Spleen (tissue), 11 donors: ENCODE measurements around the gene DRC3. TPM values are rescaled to one million over a fixed set of nuclear protein-coding genes. Genes with fewer than 3 reads are reported as not detected.

Experiments
- DNase-seq: peaks from one replicate; pipeline ENCODE4 v3.0.0-alpha.2; 2020
- H3K27ac ChIP-seq, 8 donors: fragments of 200-600 bp; sonication (generic) in 7 of 8; 1 replicate in 4 of 8; 2 replicates in 4 of 8; pipeline versions ENCODE4 v1.5.0 to v1.8.0; 2016 to 2021; ENCODE audit warnings: inconsistent platforms in 4 of 8, mild to moderate bottlenecking in 4 of 8, moderate library complexity in 1 of 8
- H3K27me3 ChIP-seq, 7 donors: fragments of 200-600 bp; sonication (generic) in 6 of 7; replicated peaks in 1 of 7; 1 replicate in 4 of 7; 2 replicates in 3 of 7; pipeline versions ENCODE4 v1.5.0 to v1.8.0; 2016 to 2021; ENCODE audit warnings: inconsistent platforms in 3 of 7, mild to moderate bottlenecking in 1 of 7
- H3K36me3 ChIP-seq, 6 donors: fragments of 200-600 bp; sonication (generic) in 5 of 6; 1 replicate in 4 of 6; 2 replicates in 2 of 6; pipeline versions ENCODE4 v1.5.0 to v1.8.0; 2016 to 2021; ENCODE audit warnings: inconsistent platforms in 2 of 6
- H3K4me1 ChIP-seq, 6 donors: fragments of 200-600 bp; sonication (generic) in 5 of 6; 1 replicate in 3 of 6; 2 replicates in 3 of 6; pipeline versions ENCODE4 v1.5.0 to v1.8.0; 2016 to 2021; ENCODE audit warnings: inconsistent platforms in 3 of 6
- H3K4me3 ChIP-seq, 8 donors: fragments of 200-600 bp; sonication (generic) in 7 of 8; 1 replicate in 4 of 8; 2 replicates in 4 of 8; pipeline versions ENCODE4 v1.5.0 to v1.8.0; 2016 to 2021; ENCODE audit warnings: inconsistent platforms in 4 of 8, mild to moderate bottlenecking in 4 of 8, moderate library complexity in 2 of 8
- H3K9me3 ChIP-seq, 8 donors: fragments of 200-600 bp; sonication (generic) in 7 of 8; 1 replicate in 4 of 8; 2 replicates in 4 of 8; pipeline versions ENCODE4 v1.5.0 to v1.8.0; 2016 to 2021; ENCODE audit warnings: inconsistent platforms in 4 of 8
- POLR2A ChIP-seq, 3 donors: fragments of 450-650 bp; IDR thresholded peaks; one replicate each; pipeline ENCODE4 v1.5.1; 2017; ENCODE audit warnings: antibody characterized with exemption in 3 of 3, mild to moderate bottlenecking in 1 of 3
- POLR2AphosphoS5 ChIP-seq, 3 donors: sonication (generic); formaldehyde crosslinking; IDR thresholded peaks; one replicate each; pipeline ENCODE4 v1.5.1; 2017; ENCODE audit warnings: antibody characterized with exemption in 3 of 3
- WGBS, 5 donors: extraction: QIAGEN DNeasy Blood & Tissue Kit in 3 of 5; methylation state at CpG; one replicate each; pipeline versions ENCODE4 v1.1.5 to v1.1.7; 2013 to 2018; 5-methylcytosine and 5-hydroxymethylcytosine counted together
- intact Hi-C: fragments of 100-400 bp; cut with DNase I; formaldehyde crosslinking; loops from one replicate; pipeline ENCODE4 v1.15.0; 2023; ENCODE audit warnings: low total_unique reads
- polyA plus RNA-seq, 3 donors: library from polyadenylated mRNA; stranded (reverse); fragments of 200-250 nt; gene quantifications; one replicate each; pipeline ENCODE4 v1.2.1, GENCODE V29; 2013
- total RNA-seq, 7 donors: library from RNA; depleted of rRNA in 3 of 7; stranded (reverse); fragments of >200 nt in 3 of 7; fragmentation: NEBNext Ultra II Directional in 4 of 7; extraction: Animal tissue kit (Norgen Biotek cat#: 25700) in 4 of 7; gene quantifications; one replicate each; pipeline versions ENCODE4 v1.1.0 to v1.2.1, GENCODE V29; 2016 to 2021
- TF ChIP-seq, protein P1 (sequence below), 11 experiments: fragments of 200-600 bp in 7 of 11; fragments of 450-650 bp in 4 of 11; sonication (generic) in 4 of 11; IDR thresholded peaks in 8 of 11; conservative IDR thresholded peaks in 3 of 11; 1 replicate in 7 of 11; 2 replicates in 4 of 11; pipeline versions ENCODE4 v1.4.0 to v1.8.0; 2016 to 2021; ENCODE audit warnings: antibody characterized with exemption in 11 of 11, inconsistent platforms in 4 of 11, mild to moderate bottlenecking in 1 of 11
- donor health status: healthy with polysubstance abuse.
- donor health status: DM: no; HTN: no; CAD: no; lungs with moderate emphysema.
- donor health status: DM: no; HTN: no; CAD: no.
- donor health status: Bipolar disorder and iron deficiency.
- donor health status: healthy.
- donor health status: DM: no; HTN: no; CAD: no.
- donor health status: DM: yes; HTN: yes; CAD: no.

DRC3 gene
- total and polyA plus RNA-seq, 10 donors: 0.37 to 7.3 (median 2.3) TPM

GRCh38 chr17:17963694-17964436 lies 8.8 kb upstream of the DRC3 start:
- 62 to 71% (median 67%) methylated on average over 7 of the region's 7 CpGs for WGBS, 5 donors
- Histone ChIP-seq H3K27ac (no peak overlapping the region), H3K4me3 (no peak overlapping the region), H3K9me3 (no peaks in the 10 kb centered on the region), H3K4me1 (peaks cover 4 to 66% (median 16%) of the 10 kb centered on the region in 6 donors), H3K27me3 (no peaks in the 10 kb centered on the region), H3K36me3 (no peaks in the 10 kb centered on the region)
- no peak for TF ChIP-seq POLR2A (IDR thresholded peaks at IDR 0.05)
- TF ChIP-seq POLR2AphosphoS5 (IDR thresholded peaks at IDR 0.05): no peak
- TF ChIP-seq, protein P1, sequence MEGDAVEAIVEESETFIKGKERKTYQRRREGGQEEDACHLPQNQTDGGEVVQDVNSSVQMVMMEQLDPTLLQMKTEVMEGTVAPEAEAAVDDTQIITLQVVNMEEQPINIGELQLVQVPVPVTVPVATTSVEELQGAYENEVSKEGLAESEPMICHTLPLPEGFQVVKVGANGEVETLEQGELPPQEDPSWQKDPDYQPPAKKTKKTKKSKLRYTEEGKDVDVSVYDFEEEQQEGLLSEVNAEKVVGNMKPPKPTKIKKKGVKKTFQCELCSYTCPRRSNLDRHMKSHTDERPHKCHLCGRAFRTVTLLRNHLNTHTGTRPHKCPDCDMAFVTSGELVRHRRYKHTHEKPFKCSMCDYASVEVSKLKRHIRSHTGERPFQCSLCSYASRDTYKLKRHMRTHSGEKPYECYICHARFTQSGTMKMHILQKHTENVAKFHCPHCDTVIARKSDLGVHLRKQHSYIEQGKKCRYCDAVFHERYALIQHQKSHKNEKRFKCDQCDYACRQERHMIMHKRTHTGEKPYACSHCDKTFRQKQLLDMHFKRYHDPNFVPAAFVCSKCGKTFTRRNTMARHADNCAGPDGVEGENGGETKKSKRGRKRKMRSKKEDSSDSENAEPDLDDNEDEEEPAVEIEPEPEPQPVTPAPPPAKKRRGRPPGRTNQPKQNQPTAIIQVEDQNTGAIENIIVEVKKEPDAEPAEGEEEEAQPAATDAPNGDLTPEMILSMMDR (IDR thresholded peaks at IDR 0.05 in 8 of 11, conservative IDR thresholded peaks at IDR 0.05 in 3 of 11): no peak
- no peak for DNase-seq
- intact Hi-C loops: no loop called here

DNA sequence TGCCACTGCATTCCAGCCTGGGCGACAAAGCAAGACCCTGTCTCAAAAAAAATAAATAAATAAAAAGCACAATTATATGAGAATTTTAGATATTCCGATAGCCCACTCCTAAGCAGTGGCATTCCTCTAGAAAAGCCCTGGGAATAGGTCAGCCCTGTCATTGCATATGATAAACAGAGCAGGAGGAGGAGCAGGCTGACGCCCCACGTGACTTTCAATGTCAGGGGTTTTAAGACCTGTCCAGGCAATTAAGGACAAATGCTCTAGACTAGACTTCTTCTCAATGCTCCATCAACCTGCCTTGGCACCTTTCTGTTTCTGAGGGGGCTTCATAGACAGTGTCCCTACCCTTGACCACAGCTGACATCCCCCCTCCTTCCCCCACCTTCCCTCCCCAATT lies 8.0 kb upstream of the DRC3 start:
- intact Hi-C loops: no loop called here
- Histone ChIP-seq H3K36me3 (no peaks in the 10 kb centered on the region), H3K4me1 (peaks cover 0 to 66% (median 10%) of the 10 kb centered on the region in 6 donors), H3K27ac (no peak overlapping the region), H3K27me3 (no peaks in the 10 kb centered on the region), H3K4me3 (no peak overlapping the region), H3K9me3 (no peaks in the 10 kb centered on the region)
- DNase-seq: no peak
- TF ChIP-seq, protein P1 (IDR thresholded peaks at IDR 0.05 in 8 of 11, conservative IDR thresholded peaks at IDR 0.05 in 3 of 11): no peak
- no peak for TF ChIP-seq POLR2A (IDR thresholded peaks at IDR 0.05)
- TF ChIP-seq POLR2AphosphoS5 (IDR thresholded peaks at IDR 0.05): no peak
- WGBS, 5 donors: 86 to 94% (median 89%) methylated on average over 4 of the region's 4 CpGs

GRCh38 chr17:17965152-17965721 lies 7.4 kb upstream of the DRC3 start:
- WGBS, 5 donors: 87 to 96% (median 89%) methylated on average over 2 of the region's 2 CpGs
- H3K4me1 ChIP-seq: peaks cover 0 to 66% (median 8%) of the 10 kb centered on the region in 6 donors
- H3K27ac ChIP-seq: no peak overlapping the region

DNA sequence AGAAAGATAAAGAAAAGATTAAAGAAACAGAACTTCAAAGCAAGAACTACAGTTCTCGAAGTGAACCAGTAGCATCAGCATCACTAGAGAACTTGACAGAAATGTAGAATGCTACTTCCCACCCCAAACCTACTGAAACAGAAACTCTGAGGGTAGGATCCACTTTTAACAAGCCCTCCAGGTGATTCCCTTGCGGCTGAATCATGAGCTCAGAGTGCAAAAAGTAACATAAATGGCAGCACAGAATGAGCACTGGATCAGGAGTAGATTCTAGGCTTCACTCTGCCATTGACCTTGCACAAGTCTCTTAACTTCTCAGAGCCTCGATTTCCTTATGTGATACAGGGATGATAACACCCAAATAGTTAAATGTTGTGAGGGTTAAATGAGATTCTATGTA lies 6.3 kb upstream of the DRC3 start:
- Histone ChIP-seq H3K27ac (no peak overlapping the region), H3K36me3 (no peaks in the 10 kb centered on the region), H3K9me3 (no peaks in the 10 kb centered on the region), H3K27me3 (no peaks in the 10 kb centered on the region), H3K4me1 (peaks cover 4 to 66% (median 15%) of the 10 kb centered on the region in 6 donors), H3K4me3 (no peak overlapping the region)
- DNase-seq: no peak
- intact Hi-C loops: no loop called here
- TF ChIP-seq, protein P1 (IDR thresholded peaks at IDR 0.05 in 8 of 11, conservative IDR thresholded peaks at IDR 0.05 in 3 of 11): no peak
- TF ChIP-seq POLR2AphosphoS5 (IDR thresholded peaks at IDR 0.05) (no peak), POLR2A (IDR thresholded peaks at IDR 0.05) (no peak)
- WGBS, 5 donors: 70 to 88% (median 82%) methylated on average over 3 of the region's 3 CpGs

More at GRCh38 chr17:17965152-17965721, 7.4 kb upstream of the DRC3 start:
- TF ChIP-seq, protein P1 (IDR thresholded peaks at IDR 0.05 in 8 of 11, conservative IDR thresholded peaks at IDR 0.05 in 3 of 11): no peak
- TF ChIP-seq POLR2AphosphoS5 (IDR thresholded peaks at IDR 0.05) (no peak), POLR2A (IDR thresholded peaks at IDR 0.05) (no peak)
- intact Hi-C loops: no loop called here
- Histone ChIP-seq H3K4me3 (no peak overlapping the region), H3K36me3 (no peaks in the 10 kb centered on the region), H3K27me3 (no peaks in the 10 kb centered on the region), H3K9me3 (no peaks in the 10 kb centered on the region)
- DNase-seq: no peak
